ENCODE results near the gene PSMB5.

The PSMB5 gene

DNA sequence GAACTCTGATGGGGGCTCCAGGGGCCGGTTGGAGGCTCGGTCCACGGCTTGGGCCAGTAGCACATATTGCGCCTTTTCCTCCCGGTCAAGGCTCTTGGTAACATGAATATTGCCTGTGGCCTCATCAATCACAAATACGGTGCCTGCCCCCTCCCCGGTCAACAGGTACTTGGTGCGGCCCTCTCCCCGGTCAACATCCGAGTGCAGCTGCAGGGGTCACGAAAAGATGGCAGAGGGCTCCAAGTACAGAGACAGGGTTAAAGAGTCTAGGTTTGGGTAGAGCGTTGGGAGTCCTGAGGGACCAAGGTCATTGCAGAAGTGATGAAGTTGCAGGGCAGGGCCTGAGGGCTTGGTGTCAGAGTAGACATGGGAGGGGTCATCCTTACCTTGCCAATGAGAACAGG lies 20.4 kb upstream of the PSMB5 start:
- Mint-ChIP-seq H3K27ac (no peak overlapping the region), H3K27me3 (peaks cover 8% of the 10 kb centered on the region)

DNA sequence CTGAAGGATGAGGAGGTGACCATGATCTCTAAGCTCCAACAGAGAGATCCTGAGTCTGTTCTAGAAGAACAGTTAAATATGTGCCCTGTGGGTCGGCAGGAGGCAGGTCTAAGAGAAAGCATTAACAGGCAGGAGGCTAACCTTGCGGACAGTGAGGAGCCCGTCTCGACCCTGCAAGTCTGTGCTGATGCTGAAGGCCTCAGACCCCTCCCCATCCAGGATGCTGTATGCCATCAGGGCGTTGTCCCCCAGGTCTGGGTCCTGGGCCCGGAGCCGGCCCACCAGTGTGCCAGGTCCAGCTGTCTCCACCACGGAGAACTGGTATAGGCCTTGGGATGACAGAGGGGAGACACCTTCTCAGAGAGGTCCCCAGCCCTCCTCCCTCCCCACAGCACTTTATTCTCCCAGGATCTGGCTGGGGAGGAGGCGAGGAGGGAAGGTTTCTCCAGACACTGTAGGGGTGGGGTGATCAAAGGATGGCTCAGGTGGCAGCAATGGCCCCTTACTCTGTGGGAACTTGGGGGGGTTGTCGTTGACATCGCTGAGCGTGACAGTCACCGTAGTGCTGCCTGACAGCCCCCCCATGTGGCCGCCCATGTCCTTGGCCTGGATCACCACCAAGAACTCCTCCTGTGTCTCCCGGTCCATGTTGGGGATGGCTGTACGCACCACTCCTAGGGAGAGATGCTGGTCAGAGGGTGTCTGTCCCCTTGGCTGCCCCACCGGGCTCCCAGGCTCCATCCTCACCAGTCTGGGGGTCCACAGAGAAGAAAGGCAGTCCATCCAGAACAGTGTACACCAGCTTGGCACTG lies 19.5 kb upstream of the PSMB5 start:
- no peaks in the 10 kb centered on the region for H3K9me3 Mint-ChIP-seq
- no peak for ATAC-seq
- no peak overlapping the region for H3K27ac Mint-ChIP-seq
- H3K4me3 Mint-ChIP-seq, result no peak overlapping the region
- H3K36me3 Mint-ChIP-seq (ENCODE audit: low read depth), result peaks cover 4% of the 10 kb centered on the region
- peaks cover 8% of the 10 kb centered on the region for H3K27me3 Mint-ChIP-seq
- DNase-seq, result peak; percentile 52
- peaks cover 17% of the 10 kb centered on the region for H3K4me1 Mint-ChIP-seq

More for the DNA sequence above, 20.4 kb upstream of the PSMB5 start:
- ATAC-seq (no peak), DNase-seq (no peak)
- H3K36me3 Mint-ChIP-seq (ENCODE audit: low read depth), result peaks cover 9% of the 10 kb centered on the region
- H3K9me3 Mint-ChIP-seq, result no peaks in the 10 kb centered on the region
- peaks cover 17% of the 10 kb centered on the region for H3K4me1 Mint-ChIP-seq
- no peak overlapping the region for H3K4me3 Mint-ChIP-seq

DNA sequence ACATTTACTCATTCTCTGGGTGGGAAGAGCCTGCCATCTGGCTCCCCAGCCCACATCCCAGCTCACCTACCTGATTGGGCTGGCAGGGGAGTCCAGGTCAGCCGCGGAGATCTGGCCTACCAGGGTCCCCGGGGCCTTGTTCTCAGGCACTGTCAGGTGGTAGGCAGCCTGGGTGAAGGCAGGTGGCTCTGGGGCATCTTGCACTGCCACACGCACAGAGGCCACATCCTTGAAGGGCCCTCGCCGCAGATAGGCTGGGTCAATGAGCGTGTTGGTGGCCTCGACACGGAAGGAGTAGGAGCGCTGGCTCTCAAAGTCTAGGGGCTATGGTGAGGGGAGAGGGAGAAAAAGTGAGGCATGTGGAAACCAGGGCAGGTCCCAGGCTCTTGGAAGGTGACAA lies 18.7 kb upstream of the PSMB5 start:
- DNase-seq (no peak), ATAC-seq (no peak)
- no peaks in the 10 kb centered on the region for H3K9me3 Mint-ChIP-seq
- H3K27me3 Mint-ChIP-seq, result peaks cover 8% of the 10 kb centered on the region
- no peak overlapping the region for H3K27ac Mint-ChIP-seq
- H3K4me3 Mint-ChIP-seq, result no peak overlapping the region
- peaks cover 2% of the 10 kb centered on the region for H3K36me3 Mint-ChIP-seq (ENCODE audit: low read depth)
- H3K4me1 Mint-ChIP-seq, result peaks cover 17% of the 10 kb centered on the region

DNA sequence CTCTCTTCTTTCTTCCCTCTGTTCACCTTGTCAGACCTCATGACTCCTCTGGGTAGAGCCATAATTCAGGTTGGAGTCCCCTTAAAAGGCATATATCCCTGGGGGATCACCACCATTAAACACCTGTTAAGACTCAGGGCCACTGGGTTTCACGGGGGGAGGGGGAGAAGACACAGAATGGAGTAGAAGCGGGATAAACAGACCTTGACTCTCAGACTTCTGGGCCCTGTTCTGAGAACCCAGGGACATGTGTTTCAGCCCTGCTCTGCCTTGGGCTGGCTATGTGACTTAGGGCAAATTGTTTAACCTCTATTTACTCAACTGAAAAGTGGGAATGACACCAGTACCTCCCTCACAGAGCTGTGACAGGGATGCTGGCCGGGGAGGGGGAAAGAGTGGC lies 18.0 kb upstream of the PSMB5 start:
- ATAC-seq (no peak), DNase-seq (no peak)
- Mint-ChIP-seq H3K36me3 (ENCODE audit: low read depth) (no peaks in the 10 kb centered on the region), H3K27me3 (peaks cover 8% of the 10 kb centered on the region), H3K4me3 (no peak overlapping the region), H3K4me1 (peaks cover 12% of the 10 kb centered on the region), H3K9me3 (no peaks in the 10 kb centered on the region), H3K27ac (no peak overlapping the region)

DNA sequence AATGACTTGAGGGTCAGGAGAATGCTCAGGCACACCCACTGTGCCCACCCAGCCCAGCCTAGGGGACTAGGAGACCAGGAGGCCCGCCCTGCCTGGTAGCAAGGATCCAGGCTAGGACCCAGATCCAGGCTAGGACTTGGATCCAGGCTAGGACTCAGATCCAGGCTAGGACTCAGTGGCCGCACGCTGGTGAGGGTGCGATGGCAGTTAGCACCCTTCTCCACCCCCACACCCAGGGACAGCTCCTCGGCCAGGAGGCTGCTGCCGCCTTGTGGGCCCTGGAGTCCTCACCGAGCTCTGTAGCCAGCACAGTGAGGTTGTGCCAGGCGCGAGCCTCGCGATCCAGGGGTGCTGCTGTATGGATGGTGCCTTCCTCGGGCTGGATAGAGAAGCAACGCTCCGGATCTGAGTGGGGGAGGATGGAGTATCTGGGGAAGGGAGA lies 17.5 kb upstream of the PSMB5 start:
- Mint-ChIP-seq H3K27ac (no peak overlapping the region), H3K36me3 (ENCODE audit: low read depth) (no peaks in the 10 kb centered on the region), H3K4me3 (no peak overlapping the region), H3K9me3 (no peaks in the 10 kb centered on the region), H3K4me1 (peaks cover 12% of the 10 kb centered on the region), H3K27me3 (peaks cover 8% of the 10 kb centered on the region)
- DNase-seq, result no peak
- no peak for ATAC-seq

DNA sequence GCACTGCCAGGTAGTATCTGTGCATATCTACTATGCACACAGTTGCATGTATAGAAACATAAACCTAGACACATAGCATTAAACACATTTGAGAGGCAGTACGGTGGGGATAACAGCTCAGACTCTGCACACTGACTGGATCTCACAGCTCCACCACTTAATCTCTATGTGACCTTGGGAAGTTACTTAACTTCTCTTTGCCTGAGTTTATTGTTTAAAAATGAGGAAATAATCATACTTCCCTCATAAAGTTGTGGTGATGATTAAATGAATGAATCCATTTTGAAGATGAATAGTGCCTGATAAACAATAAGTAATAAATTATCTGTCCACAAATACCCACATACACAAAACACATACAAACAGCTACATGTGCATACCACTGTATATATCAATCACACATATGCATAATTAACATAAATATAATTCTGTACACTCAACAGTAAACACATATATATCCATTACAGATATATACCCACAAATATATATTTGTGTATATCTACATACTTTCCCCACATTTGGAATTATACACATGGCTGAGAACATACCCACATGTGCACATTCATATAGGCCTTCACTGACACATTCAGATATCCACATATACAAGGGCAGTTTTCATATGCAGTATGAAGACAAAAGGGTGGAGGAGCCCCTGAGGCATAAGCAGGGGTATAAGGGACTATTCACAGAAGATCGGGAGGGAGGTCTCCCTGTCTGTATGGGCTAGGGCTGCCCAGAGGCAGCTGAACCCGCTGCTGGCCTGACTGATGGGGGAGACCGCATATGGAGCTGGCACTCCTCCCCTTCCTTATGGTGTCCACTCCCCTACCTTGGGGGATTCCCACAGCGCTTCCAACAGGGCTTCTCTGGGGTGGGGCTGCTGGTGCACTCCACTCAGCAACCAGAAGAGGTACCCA lies 16.7 kb upstream of the PSMB5 start:
- Mint-ChIP-seq H3K9me3 (no peaks in the 10 kb centered on the region), H3K27me3 (peaks cover 3% of the 10 kb centered on the region), H3K4me1 (peaks cover 7% of the 10 kb centered on the region), H3K36me3 (ENCODE audit: low read depth) (no peaks in the 10 kb centered on the region), H3K27ac (no peak overlapping the region), H3K4me3 (no peak overlapping the region)
- DNase-seq (no peak), ATAC-seq (no peak)

DNA sequence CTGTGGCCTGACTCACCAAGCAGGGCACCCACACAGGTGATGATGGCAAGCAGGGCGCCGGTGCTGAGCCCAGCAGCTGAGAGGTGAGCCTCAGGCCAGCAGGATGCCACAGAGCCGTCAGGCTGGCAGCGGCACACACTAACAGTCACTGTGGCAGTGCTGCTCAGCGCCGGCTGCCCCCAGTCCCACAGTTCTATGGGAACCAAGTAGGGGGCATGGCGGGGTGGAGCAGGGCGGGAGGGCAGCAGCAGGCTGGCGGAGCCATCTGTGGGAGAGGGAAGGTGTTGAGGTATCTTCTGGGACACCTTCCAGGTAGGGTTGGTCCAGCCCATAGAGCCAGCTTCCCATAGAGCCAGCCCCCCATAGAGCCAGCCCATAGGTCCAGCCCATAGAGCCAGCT lies 14.3 kb upstream of the PSMB5 start:
- ATAC-seq (no peak), DNase-seq (no peak)
- Mint-ChIP-seq H3K36me3 (ENCODE audit: low read depth) (no peaks in the 10 kb centered on the region), H3K4me3 (no peak overlapping the region), H3K4me1 (no peaks in the 10 kb centered on the region), H3K9me3 (no peaks in the 10 kb centered on the region), H3K27me3 (no peaks in the 10 kb centered on the region), H3K27ac (no peak overlapping the region)

DNA sequence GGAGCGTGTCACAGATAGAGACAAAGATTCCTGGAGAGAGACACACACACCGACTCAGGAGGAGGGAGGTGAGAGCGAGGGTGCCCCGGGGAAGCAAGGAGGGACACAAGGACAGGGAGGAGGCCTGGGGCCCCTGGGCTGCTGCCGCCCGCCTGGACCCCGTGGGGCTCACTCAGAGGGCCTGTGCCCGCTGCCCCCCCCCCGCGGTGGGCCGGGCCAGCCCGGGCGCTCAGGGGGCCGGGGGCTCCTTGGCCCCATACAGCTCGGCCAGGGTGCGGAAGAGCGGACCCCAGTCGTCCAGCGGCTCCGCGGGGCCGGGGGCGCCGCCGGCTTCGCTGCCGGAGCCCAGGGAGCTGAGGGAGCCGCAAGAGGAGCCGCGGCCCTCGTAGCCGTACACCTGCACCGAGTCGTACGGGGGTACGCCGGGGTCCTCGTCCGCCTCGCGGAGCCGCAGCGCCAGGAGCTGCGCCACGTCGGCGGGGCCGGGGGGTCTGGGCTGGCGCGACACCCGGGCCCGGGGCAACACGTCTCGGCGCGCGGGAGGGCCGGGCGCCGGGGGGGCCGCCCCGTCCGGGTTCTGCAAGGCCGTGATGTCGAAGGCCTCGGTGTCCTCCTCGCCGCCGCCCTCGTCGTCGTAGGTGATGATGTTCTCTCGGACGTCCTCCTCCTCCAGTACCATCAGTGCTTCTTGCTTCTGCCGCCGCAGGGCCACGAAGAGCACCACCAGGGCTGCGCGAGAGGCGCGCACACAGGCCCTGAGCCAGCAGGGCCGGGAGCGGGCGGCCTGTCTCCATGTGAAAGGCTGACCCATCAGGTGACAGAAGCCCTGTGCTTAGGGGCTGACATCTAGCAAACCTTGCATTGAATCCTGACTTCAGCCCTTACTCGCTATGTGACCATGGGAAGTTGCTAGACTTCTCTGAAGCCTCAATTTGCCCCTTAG lies 13.3 kb upstream of the PSMB5 start:
- ATAC-seq, result no peak
- no peak for DNase-seq
- no peak overlapping the region for H3K4me3 Mint-ChIP-seq
- H3K9me3 Mint-ChIP-seq, result no peaks in the 10 kb centered on the region
- no peaks in the 10 kb centered on the region for H3K36me3 Mint-ChIP-seq (ENCODE audit: low read depth)
- H3K27me3 Mint-ChIP-seq, result no peaks in the 10 kb centered on the region
- H3K27ac Mint-ChIP-seq, result no peak overlapping the region
- no peaks in the 10 kb centered on the region for H3K4me1 Mint-ChIP-seq

DNA sequence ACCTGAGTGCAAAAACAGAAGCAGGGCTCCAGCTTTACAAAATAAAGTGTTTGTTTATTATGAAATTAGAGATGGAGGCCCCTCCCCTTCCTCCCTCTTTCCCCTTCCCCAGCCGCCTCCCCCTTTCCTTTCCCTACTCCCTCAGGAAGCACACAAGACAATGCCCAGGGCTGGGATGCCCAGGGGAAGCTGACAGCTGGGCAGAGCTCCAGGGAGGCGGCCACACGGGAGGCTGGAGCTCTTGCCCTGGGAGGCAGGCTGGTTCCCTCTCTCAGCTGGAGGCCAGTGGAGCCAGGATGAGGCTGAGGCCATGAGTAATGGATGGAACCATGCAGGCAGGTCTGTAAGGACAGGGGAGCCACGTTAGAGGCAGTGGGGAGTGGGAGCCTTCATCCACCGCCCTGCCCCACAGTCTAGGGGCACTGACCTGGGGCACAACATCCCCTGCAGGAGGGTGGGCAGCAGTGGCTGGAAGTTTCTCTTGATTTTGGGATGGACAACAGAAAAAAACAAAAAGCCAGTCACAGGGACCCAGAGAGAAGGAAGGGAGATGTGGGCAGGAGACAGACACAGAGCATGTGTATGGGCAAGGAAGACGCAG lies 12.4 kb upstream of the PSMB5 start:
- H3K27me3 Mint-ChIP-seq, result no peaks in the 10 kb centered on the region
- H3K36me3 Mint-ChIP-seq (ENCODE audit: low read depth), result no peaks in the 10 kb centered on the region
- no peak overlapping the region for H3K27ac Mint-ChIP-seq
- DNase-seq (no peak), ATAC-seq (no peak)
- H3K4me3 Mint-ChIP-seq, result no peak overlapping the region
- H3K4me1 Mint-ChIP-seq, result no peaks in the 10 kb centered on the region
- H3K9me3 Mint-ChIP-seq, result no peaks in the 10 kb centered on the region

DNA sequence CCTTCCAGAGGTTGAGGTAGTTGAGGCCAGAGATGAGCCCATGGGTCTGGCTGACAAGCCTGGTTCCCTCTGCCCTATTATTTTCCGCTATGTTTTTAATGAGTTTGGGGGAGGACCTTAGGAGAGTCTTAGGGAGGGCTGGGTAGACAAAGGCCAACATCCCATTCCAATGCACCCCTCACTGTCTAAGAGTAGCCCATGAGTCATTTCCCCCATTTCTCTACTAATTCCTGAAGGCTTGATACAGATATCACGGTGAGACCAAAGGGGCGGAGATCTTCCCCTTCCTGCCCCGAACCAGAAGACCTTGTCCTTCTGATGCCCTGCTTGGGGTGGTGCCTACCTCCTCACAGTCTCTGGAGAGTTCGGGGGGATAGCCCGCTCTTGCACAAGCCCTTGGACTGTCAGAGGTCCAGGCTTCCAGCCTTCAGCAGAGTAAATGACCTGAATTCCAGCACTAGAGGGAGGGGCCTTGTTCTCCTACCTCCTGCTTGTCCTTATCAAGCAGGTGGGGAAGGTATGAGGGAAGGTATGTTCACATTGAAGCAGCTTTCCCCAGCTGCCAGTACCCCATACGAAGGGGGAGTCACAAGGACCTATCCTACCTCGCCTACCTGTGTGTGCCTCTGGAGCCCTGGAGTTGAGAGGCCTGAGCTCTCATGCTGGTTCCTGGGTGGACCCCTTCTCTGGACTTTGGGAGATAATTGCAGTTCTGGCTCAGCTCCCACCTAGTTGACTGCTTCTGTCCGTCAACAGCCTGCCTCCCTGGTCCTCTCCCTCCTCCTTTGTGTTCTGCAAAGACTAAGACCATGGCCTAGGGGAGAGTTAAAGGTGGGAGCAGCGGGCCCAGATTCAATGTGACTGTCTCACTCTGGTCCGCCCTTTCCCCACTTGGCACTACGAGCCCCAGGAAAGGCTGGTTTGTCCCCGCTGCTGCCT lies 11.0 kb upstream of the PSMB5 start:
- H3K27me3 Mint-ChIP-seq, result no peaks in the 10 kb centered on the region

DNA sequence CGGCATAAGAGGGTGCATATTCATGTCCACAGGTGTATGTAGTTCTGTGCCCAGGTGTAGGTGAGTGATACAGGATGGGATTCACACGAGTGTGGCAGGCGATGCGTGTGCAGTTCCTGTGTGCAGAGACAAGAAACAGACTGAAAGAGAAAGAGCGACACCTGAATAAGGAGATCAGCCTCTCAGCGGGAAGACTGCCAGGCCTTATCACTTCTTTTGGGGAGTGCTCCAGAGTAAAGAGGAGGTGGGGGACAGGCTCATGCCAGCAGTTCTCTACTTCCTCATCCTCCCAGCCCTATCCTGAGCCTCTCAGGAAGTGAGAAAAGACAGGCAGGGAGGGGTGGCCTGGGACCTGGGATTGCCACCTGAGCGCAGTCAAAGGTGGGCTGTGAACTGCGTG lies 10.1 kb upstream of the PSMB5 start:
- ATAC-seq, result no peak
- H3K27me3 Mint-ChIP-seq, result no peaks in the 10 kb centered on the region
- DNase-seq, result no peak
- no peak overlapping the region for H3K27ac Mint-ChIP-seq
- no peaks in the 10 kb centered on the region for H3K4me1 Mint-ChIP-seq
- H3K36me3 Mint-ChIP-seq (ENCODE audit: low read depth), result no peaks in the 10 kb centered on the region
- no peaks in the 10 kb centered on the region for H3K9me3 Mint-ChIP-seq
- H3K4me3 Mint-ChIP-seq, result no peak overlapping the region

More for the DNA sequence above, 11.0 kb upstream of the PSMB5 start:
- DNase-seq (no peak), ATAC-seq (no peak)
- Mint-ChIP-seq H3K9me3 (no peaks in the 10 kb centered on the region), H3K36me3 (ENCODE audit: low read depth) (no peaks in the 10 kb centered on the region), H3K4me1 (no peaks in the 10 kb centered on the region), H3K27ac (no peak overlapping the region), H3K4me3 (no peak overlapping the region)

DNA sequence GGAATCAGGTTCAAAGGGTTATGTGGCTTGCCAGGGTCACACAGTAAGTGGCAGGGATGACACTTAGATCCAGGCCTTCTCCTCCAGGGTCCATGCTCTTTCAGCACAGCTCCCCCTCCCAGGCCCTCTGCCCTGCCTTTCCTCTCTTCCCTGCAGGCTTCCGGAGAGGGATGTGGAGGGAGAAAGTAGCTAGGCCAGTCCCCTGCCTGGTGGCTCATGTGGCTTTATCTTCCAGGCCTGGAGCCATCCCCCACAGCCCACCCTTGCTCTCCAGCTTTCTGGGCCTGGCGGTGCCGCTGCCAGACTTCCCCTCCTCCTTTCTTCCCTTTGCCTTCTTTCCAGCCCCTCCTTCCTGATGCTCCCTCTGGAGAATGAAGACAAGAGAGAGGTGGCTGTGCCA lies 9.1 kb upstream of the PSMB5 start:
- no peaks in the 10 kb centered on the region for H3K27me3 Mint-ChIP-seq
- H3K9me3 Mint-ChIP-seq, result no peaks in the 10 kb centered on the region
- no peak overlapping the region for H3K27ac Mint-ChIP-seq
- H3K4me1 Mint-ChIP-seq, result no peaks in the 10 kb centered on the region
- ATAC-seq (no peak), DNase-seq (no peak)
- no peaks in the 10 kb centered on the region for H3K36me3 Mint-ChIP-seq (ENCODE audit: low read depth)
- no peak overlapping the region for H3K4me3 Mint-ChIP-seq

DNA sequence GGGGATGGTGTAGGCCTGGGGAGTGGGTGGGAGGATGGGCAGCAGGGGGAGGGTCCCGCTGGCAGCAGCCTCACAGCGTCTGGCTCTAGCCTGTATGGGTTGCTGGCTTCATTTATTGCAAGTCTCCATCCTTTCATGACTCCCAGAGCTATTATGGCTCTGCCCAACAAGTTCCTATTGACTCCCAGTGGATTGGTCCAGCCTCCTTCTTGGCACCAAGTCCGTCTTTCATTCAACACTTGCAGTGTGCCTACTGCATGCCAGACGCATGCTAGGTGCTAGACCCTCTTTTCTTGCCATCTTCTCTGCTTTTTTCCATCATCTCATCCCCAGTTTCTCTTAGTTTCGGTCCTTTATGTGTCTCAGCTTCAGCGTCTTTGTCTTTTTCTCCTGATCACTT lies 8.4 kb upstream of the PSMB5 start:
- no peaks in the 10 kb centered on the region for H3K36me3 Mint-ChIP-seq (ENCODE audit: low read depth)
- ATAC-seq (no peak), DNase-seq (no peak)
- H3K4me3 Mint-ChIP-seq, result no peak overlapping the region
- H3K9me3 Mint-ChIP-seq, result no peaks in the 10 kb centered on the region
- H3K27ac Mint-ChIP-seq, result no peak overlapping the region
- H3K27me3 Mint-ChIP-seq, result no peaks in the 10 kb centered on the region
- H3K4me1 Mint-ChIP-seq, result no peaks in the 10 kb centered on the region

Data from activated naive CD8-positive, alpha-beta T cell treated with anti-CD3 and anti-CD28 coated beads, Interleukin-2, amount 50 U/mL, for 24 hours (primary cell).